ENCODE measurements around the gene CAMTA1. TPM values are rescaled to one million over a fixed set of nuclear protein-coding genes. Genes with fewer than 3 reads are reported as not detected.

Gene CAMTA1
- total RNA-seq, 1 experiment from 2014 or later, result 85.2 TPM

GRCh38 chr1:7444363-7444762 lies 659.1 kb downstream of the CAMTA1 start:
- H3K4me1 ChIP-seq (ENCODE audit: insufficient read depth, low read length, poor library complexity, severe bottlenecking), result peaks cover 7% of the 10 kb centered on the region
- H3K36me3 ChIP-seq (ENCODE audit: insufficient read depth, low read length, poor library complexity, severe bottlenecking), result no peaks in the 10 kb centered on the region
- H3K27me3 ChIP-seq (replicated peaks; ENCODE audit: insufficient read depth, low read depth, low read length, poor library complexity), result no peaks in the 10 kb centered on the region
- BruUV-seq (replicated peaks), result no TSS peak
- intact Hi-C loops (cut with micrococcal nuclease; ENCODE audit: unreplicated experiment), result no loop called here
- ChIA-PET POLR2A (ENCODE audit: low non-redundant PET) (no interaction called here), CTCF (interaction anchor here (0.6 kb wide), 1 partner anchor 14 kb away, joined by 5 read pairs; no protein-coding TSS in a partner anchor)
- H3K9me3 ChIP-seq (ENCODE audit: low read depth, low read length, poor library complexity, severe bottlenecking), result no peaks in the 10 kb centered on the region
- no peak overlapping the region for H3K4me3 ChIP-seq (ENCODE audit: low read depth, low read length, poor library complexity, severe bottlenecking)
- no peak for TF ChIP-seq EZH2 (IDR thresholded peaks at IDR 0.05; ENCODE audit: borderline replicate concordance, low read depth, low read length, poor library complexity, severe bottlenecking)
- TF ChIP-seq CTCF (conservative IDR thresholded peaks at IDR 0.05; ENCODE audit: low read depth, low read length), result no peak
- H3K27ac ChIP-seq (ENCODE audit: low read depth, low read length, poor library complexity, severe bottlenecking), result no peak overlapping the region
- no peak for DNase-seq (ENCODE audit: low spot score)

- Histone ChIP-seq H3K9me3 (ENCODE audit: low read depth, low read length, poor library complexity, severe bottlenecking) (no peaks in the 10 kb centered on the region), H3K27me3 (replicated peaks; ENCODE audit: insufficient read depth, low read depth, low read length, poor library complexity) (no peaks in the 10 kb centered on the region), H3K36me3 (ENCODE audit: insufficient read depth, low read length, poor library complexity, severe bottlenecking) (no peaks in the 10 kb centered on the region), H3K4me1 (ENCODE audit: insufficient read depth, low read length, poor library complexity, severe bottlenecking) (no peaks in the 10 kb centered on the region), H3K4me3 (ENCODE audit: low read depth, low read length, poor library complexity, severe bottlenecking) (no peak overlapping the region), H3K27ac (ENCODE audit: low read depth, low read length, poor library complexity, severe bottlenecking) (no peak overlapping the region)
- no peak for DNase-seq (ENCODE audit: low spot score)
- ChIA-PET POLR2A (ENCODE audit: low non-redundant PET) (no interaction called here), CTCF (no interaction called here)
- no TSS peak for BruUV-seq (replicated peaks)
- intact Hi-C loops (cut with micrococcal nuclease; ENCODE audit: unreplicated experiment), result no loop called here
- no peak for TF ChIP-seq CTCF (conservative IDR thresholded peaks at IDR 0.05; ENCODE audit: low read depth, low read length)
- no peak for TF ChIP-seq EZH2 (IDR thresholded peaks at IDR 0.05; ENCODE audit: borderline replicate concordance, low read depth, low read length, poor library complexity, severe bottlenecking)
Measured at GRCh38 chr1:7447093-7447492, 661.8 kb downstream of the CAMTA1 start.

DNA sequence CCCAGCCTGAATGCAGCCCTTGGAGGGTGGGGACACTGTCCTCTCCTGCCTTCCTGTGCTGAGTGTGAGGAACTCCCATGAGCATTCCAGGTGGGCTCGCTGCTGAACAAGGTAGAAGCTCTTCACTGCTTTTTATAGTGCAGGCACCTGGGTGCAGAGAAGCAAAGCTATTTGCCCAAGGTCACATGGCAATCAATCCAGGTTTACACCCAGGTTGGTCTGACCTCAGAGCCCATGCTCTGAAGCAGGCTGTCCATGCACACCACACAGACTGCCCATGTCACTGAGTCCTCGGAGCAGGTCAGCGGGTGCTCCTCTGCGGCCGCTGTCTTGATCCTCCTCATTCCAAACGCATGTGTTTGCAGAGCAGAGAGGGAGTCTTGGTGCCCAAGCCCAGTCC lies 662.5 kb downstream of the CAMTA1 start:
- TF ChIP-seq CTCF (conservative IDR thresholded peaks at IDR 0.05; ENCODE audit: low read depth, low read length) (no peak), EZH2 (IDR thresholded peaks at IDR 0.05; ENCODE audit: borderline replicate concordance, low read depth, low read length, poor library complexity, severe bottlenecking) (no peak)

More for the DNA sequence above, 662.5 kb downstream of the CAMTA1 start:
- POLR2A ChIA-PET (ENCODE audit: low non-redundant PET), result no interaction called here
- no peaks in the 10 kb centered on the region for H3K9me3 ChIP-seq (ENCODE audit: low read depth, low read length, poor library complexity, severe bottlenecking)
- H3K4me1 ChIP-seq (ENCODE audit: insufficient read depth, low read length, poor library complexity, severe bottlenecking), result no peaks in the 10 kb centered on the region
- BruUV-seq (replicated peaks), result no TSS peak
- intact Hi-C loops (cut with micrococcal nuclease; ENCODE audit: unreplicated experiment), result no loop called here
- H3K27me3 ChIP-seq (replicated peaks; ENCODE audit: insufficient read depth, low read depth, low read length, poor library complexity), result no peaks in the 10 kb centered on the region
- H3K27ac ChIP-seq (ENCODE audit: low read depth, low read length, poor library complexity, severe bottlenecking), result no peak overlapping the region
- no peaks in the 10 kb centered on the region for H3K36me3 ChIP-seq (ENCODE audit: insufficient read depth, low read length, poor library complexity, severe bottlenecking)
- CTCF ChIA-PET, result no interaction called here
- no peak overlapping the region for H3K4me3 ChIP-seq (ENCODE audit: low read depth, low read length, poor library complexity, severe bottlenecking)
- no peak for DNase-seq (ENCODE audit: low spot score)

Measured in A673 (cell line).